HL-60 (cell line): Measurements from ENCODE around the gene NPTXR.

Experiments
- DNase-seq, 2 experiments: peaks; one replicate each; pipeline ENCODE4 v3.0.0-alpha.2; 2010 to 2020; ENCODE audit warnings: low read depth in 1 of 2, low spot score in 1 of 2
- H3K27ac ChIP-seq: fragments of 250-450 bp; sonication (Bioruptor Pico); replicated peaks from 2 replicates; pipeline ENCODE4 v1.5.1; 2020; ENCODE audit warnings: mild to moderate bottlenecking, moderate library complexity
- H3K27me3 ChIP-seq: fragments of 250-450 bp; sonication (Bioruptor Pico); 2 replicates; pipeline ENCODE4 v1.5.1; 2021; ENCODE audit warnings: mild to moderate bottlenecking, moderate library complexity; ENCODE audit not compliant: insufficient read depth, poor library complexity, severe bottlenecking
- H3K4me3 ChIP-seq: replicated peaks from 2 replicates; pipeline ENCODE4 v1.5.1; 2011; ENCODE audit warnings: mild to moderate bottlenecking, control low read depth, low read length; ENCODE audit not compliant: insufficient read depth
- CTCF ChIP-seq: IDR thresholded peaks from one replicate; pipeline ENCODE4 v1.5.1; 2011; ENCODE audit warnings: low read length, control low read depth, inconsistent platforms; ENCODE audit not compliant: insufficient read depth
- GABPA ChIP-seq: IDR thresholded peaks from 2 replicates; pipeline ENCODE4 v1.6.1; 2012; ENCODE audit warnings: low read depth
- POLR2AphosphoS5 ChIP-seq: IDR thresholded peaks from 2 replicates; pipeline ENCODE4 v1.6.1; 2012; ENCODE audit warnings: low read depth
- REST ChIP-seq: IDR thresholded peaks from 2 replicates; pipeline ENCODE4 v1.6.1; 2012; ENCODE audit warnings: low read depth; ENCODE audit not compliant: insufficient replicate concordance
- SPI1 ChIP-seq: IDR thresholded peaks from 2 replicates; pipeline ENCODE4 v1.6.1; 2012; ENCODE audit warnings: low read depth, mild to moderate bottlenecking, borderline replicate concordance

NPTXR gene

GRCh38 chr22:38802671-38803121 lies 41.1 kb downstream of the NPTXR start:
- no peak for TF ChIP-seq REST
- TF ChIP-seq SPI1, result no peak
- no peak for TF ChIP-seq POLR2AphosphoS5
- no peak for TF ChIP-seq CTCF
- TF ChIP-seq GABPA, result no peak
- DNase-seq, result no peak
- H3K27ac ChIP-seq, result no peak overlapping the region
- no peaks in the 10 kb centered on the region for H3K27me3 ChIP-seq
- no peak overlapping the region for H3K4me3 ChIP-seq

GRCh38 chr22:38799265-38800002 lies 44.4 kb downstream of the NPTXR start:
- Histone ChIP-seq H3K4me3 (no peak overlapping the region), H3K27me3 (no peaks in the 10 kb centered on the region), H3K27ac (no peak overlapping the region)
- TF ChIP-seq CTCF, result no peak
- TF ChIP-seq SPI1, result no peak
- no peak for TF ChIP-seq REST
- no peak for TF ChIP-seq POLR2AphosphoS5
- TF ChIP-seq GABPA, result no peak
- DNase-seq, result no peak

GRCh38 chr22:38798496-38798895 lies 45.3 kb downstream of the NPTXR start:
- H3K27me3 ChIP-seq, result no peaks in the 10 kb centered on the region
- no peak for DNase-seq
- no peak overlapping the region for H3K4me3 ChIP-seq
- H3K27ac ChIP-seq, result no peak overlapping the region
- TF ChIP-seq REST (no peak), POLR2AphosphoS5 (no peak), SPI1 (no peak), CTCF (no peak)
